ENCODE measurements around the gene PLEKHM1. TPM values are rescaled to one million over a fixed set of nuclear protein-coding genes. Genes with fewer than 3 reads are reported as not detected.

PLEKHM1 gene
- total and polyA plus RNA-seq, 2 of the 13 experiments (the other 11 are each of a cell fraction or from before 2014, with no cell fraction given) = 7.6 to 13.5 TPM

GRCh38 chr17:45429339-45430005, 61.0 kb downstream of the PLEKHM1 start (continued):
- TF ChIP-seq, protein P1, sequence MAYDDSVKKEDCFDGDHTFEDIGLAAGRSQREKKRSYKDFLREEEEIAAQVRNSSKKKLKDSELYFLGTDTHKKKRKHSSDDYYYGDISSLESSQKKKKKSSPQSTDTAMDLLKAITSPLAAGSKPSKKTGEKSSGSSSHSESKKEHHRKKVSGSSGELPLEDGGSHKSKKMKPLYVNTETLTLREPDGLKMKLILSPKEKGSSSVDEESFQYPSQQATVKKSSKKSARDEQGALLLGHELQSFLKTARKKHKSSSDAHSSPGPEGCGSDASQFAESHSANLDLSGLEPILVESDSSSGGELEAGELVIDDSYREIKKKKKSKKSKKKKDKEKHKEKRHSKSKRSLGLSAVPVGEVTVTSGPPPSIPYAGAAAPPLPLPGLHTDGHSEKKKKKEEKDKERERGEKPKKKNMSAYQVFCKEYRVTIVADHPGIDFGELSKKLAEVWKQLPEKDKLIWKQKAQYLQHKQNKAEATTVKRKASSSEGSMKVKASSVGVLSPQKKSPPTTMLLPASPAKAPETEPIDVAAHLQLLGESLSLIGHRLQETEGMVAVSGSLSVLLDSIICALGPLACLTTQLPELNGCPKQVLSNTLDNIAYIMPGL (CRISPR knock-in tag; IDR thresholded peaks at IDR 0.05; ENCODE audit: borderline replicate concordance in 1 of 2, low read depth in 1 of 2) = peak in 1 of 2 experiments; percentile 60; a peak in 1 of 4 replicates
- no peak for TF ChIP-seq PHF8 (CRISPR knock-in tag; IDR thresholded peaks at IDR 0.05)
- TF ChIP-seq RORA (CRISPR knock-in tag; IDR thresholded peaks at IDR 0.05) = no peak
- no peak for TF ChIP-seq GMEB2 (CRISPR knock-in tag; IDR thresholded peaks at IDR 0.05; ENCODE audit: low read depth)
- TF ChIP-seq, protein P2, sequence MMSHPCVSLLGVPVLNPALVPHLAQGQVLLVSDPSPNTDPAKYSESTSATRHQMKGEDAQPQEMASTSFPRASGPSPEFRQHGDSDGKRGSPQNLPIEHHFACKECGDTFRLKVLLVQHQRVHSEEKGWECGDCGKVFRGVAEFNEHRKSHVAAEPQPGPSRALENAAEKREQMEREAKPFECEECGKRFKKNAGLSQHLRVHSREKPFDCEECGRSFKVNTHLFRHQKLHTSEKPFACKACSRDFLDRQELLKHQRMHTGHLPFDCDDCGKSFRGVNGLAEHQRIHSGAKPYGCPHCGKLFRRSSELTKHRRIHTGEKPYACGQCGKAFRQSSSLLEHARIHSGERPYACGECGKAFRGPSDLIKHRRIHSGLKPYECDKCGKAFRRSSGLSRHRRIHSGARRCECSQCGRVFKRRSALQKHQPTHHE (CRISPR knock-in tag; IDR thresholded peaks at IDR 0.05; ENCODE audit: borderline replicate concordance) = no peak
- no peak for TF ChIP-seq FOXK1 (CRISPR knock-in tag; IDR thresholded peaks at IDR 0.05; ENCODE audit: borderline replicate concordance, low read depth)
- TF ChIP-seq ZBTB7B (CRISPR knock-in tag; IDR thresholded peaks at IDR 0.05) = no peak
- no peak for TF ChIP-seq IKZF4 (CRISPR knock-in tag; IDR thresholded peaks at IDR 0.05; ENCODE audit: borderline replicate concordance, low read depth, not compliant biosample characterization)
- no peak for TF ChIP-seq JUNB (CRISPR knock-in tag; IDR thresholded peaks at IDR 0.05; ENCODE audit: borderline replicate concordance)
- no peak; the same call in 1 of the 2 replicates for TF ChIP-seq HOXA3 (CRISPR knock-in tag; IDR thresholded peaks at IDR 0.05)
- no peak for TF ChIP-seq GABPA (IDR thresholded peaks at IDR 0.05; ENCODE audit: low read depth, low read length)
- no peak for TF ChIP-seq GABPA (CRISPR knock-in tag; IDR thresholded peaks at IDR 0.05; ENCODE audit: low read depth)
- TF ChIP-seq MLLT10 (CRISPR knock-in tag; IDR thresholded peaks at IDR 0.05) = no peak
- TF ChIP-seq ZNF24 (IDR thresholded peaks at IDR 0.05) = no peak
- TF ChIP-seq ZMYM4 (CRISPR knock-in tag; IDR thresholded peaks at IDR 0.05) = no peak
- no peak for TF ChIP-seq JUN (CRISPR knock-in tag; IDR thresholded peaks at IDR 0.05)
- TF ChIP-seq, protein P3, sequence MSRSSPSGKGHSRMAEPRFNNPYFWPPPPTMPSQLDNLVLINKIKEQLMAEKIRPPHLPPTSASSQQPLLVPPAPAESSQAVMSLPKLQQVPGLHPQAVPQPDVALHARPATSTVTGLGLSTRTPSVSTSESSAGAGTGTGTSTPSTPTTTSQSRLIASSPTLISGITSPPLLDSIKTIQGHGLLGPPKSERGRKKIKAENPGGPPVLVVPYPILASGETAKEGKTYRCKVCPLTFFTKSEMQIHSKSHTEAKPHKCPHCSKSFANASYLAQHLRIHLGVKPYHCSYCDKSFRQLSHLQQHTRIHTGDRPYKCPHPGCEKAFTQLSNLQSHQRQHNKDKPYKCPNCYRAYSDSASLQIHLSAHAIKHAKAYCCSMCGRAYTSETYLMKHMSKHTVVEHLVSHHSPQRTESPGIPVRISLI (CRISPR knock-in tag; IDR thresholded peaks at IDR 0.05; ENCODE audit: borderline replicate concordance) = no peak
- no peak for TF ChIP-seq AKNA (CRISPR knock-in tag; IDR thresholded peaks at IDR 0.05; ENCODE audit: borderline replicate concordance)
- no peak for TF ChIP-seq SKI (IDR thresholded peaks at IDR 0.05; ENCODE audit: partially characterized antibody)
